ENCODE measurements around the gene LMO1. TPM values are rescaled to one million over a fixed set of nuclear protein-coding genes. Genes with fewer than 3 reads are reported as not detected.

The LMO1 gene
- total and polyA plus RNA-seq, 10 donors = 0.17 to 1.0 (median 0.57) TPM; not detected in 5

- DNase-seq = no peak
- H3K27ac ChIP-seq = no peak overlapping the region
- H3K4me3 ChIP-seq = no peak overlapping the region
- H3K27me3 ChIP-seq (replicated peaks in 1 of 7) = peaks cover 0 to 21% (median 0%) of the 10 kb centered on the region in 7 donors
- H3K36me3 ChIP-seq = no peaks in the 10 kb centered on the region
- 46 to 47% (median 47%) methylated on average over 2 of the region's 2 CpGs for WGBS, 5 donors
- intact Hi-C loops (cut with DNase I; ENCODE audit: low total_unique reads) = no loop called here
- H3K9me3 ChIP-seq = no peaks in the 10 kb centered on the region
- peaks cover 0 to 5% (median 0%) of the 10 kb centered on the region in 6 donors for H3K4me1 ChIP-seq
- TF ChIP-seq POLR2AphosphoS5 (IDR thresholded peaks at IDR 0.05) (no peak), CTCF (IDR thresholded peaks at IDR 0.05 in 8 of 11, conservative IDR thresholded peaks at IDR 0.05 in 3 of 11) (no peak), POLR2A (IDR thresholded peaks at IDR 0.05) (no peak)
Measured at GRCh38 chr11:8190431-8190830, 73.2 kb downstream of the LMO1 start.

- 86 to 98% (median 91%) methylated on average over 2 of the region's 2 CpGs for WGBS, 5 donors
- intact Hi-C loops (cut with DNase I; ENCODE audit: low total_unique reads) = no loop called here
Measured at GRCh38 chr11:8186429-8186828, 77.2 kb downstream of the LMO1 start.

GRCh38 chr11:8183111-8183510 lies 80.6 kb downstream of the LMO1 start:
- Histone ChIP-seq H3K4me1 (no peaks in the 10 kb centered on the region), H3K36me3 (no peaks in the 10 kb centered on the region), H3K27me3 (replicated peaks in 1 of 7) (peaks cover 0 to 11% (median 0%) of the 10 kb centered on the region in 7 donors), H3K9me3 (peaks cover 0 to 5% (median 0%) of the 10 kb centered on the region in 8 donors), H3K4me3 (no peak overlapping the region), H3K27ac (no peak overlapping the region)
- intact Hi-C loops (cut with DNase I; ENCODE audit: low total_unique reads) = no loop called here
- DNase-seq = no peak
- 71 to 81% (median 78%) methylated on average over 5 of the region's 5 CpGs for WGBS, 5 donors
- TF ChIP-seq POLR2AphosphoS5 (IDR thresholded peaks at IDR 0.05) = no peak
- TF ChIP-seq POLR2A (IDR thresholded peaks at IDR 0.05) = no peak
- TF ChIP-seq CTCF (IDR thresholded peaks at IDR 0.05 in 8 of 11, conservative IDR thresholded peaks at IDR 0.05 in 3 of 11) = no peak

More at GRCh38 chr11:8186429-8186828, 77.2 kb downstream of the LMO1 start:
- Histone ChIP-seq H3K27me3 (replicated peaks in 1 of 7) (peaks cover 0 to 11% (median 0%) of the 10 kb centered on the region in 7 donors), H3K4me3 (no peak overlapping the region), H3K9me3 (peaks cover 0 to 5% (median 0%) of the 10 kb centered on the region in 8 donors), H3K36me3 (no peaks in the 10 kb centered on the region), H3K4me1 (no peaks in the 10 kb centered on the region), H3K27ac (no peak overlapping the region)
- no peak for DNase-seq
- no peak for TF ChIP-seq POLR2AphosphoS5 (IDR thresholded peaks at IDR 0.05)
- no peak for TF ChIP-seq POLR2A (IDR thresholded peaks at IDR 0.05)
- TF ChIP-seq CTCF (IDR thresholded peaks at IDR 0.05 in 8 of 11, conservative IDR thresholded peaks at IDR 0.05 in 3 of 11) = no peak

GRCh38 chr11:8180469-8180868 lies 83.2 kb downstream of the LMO1 start:
- Histone ChIP-seq H3K9me3 (peaks cover 0 to 5% (median 0%) of the 10 kb centered on the region in 8 donors), H3K27me3 (replicated peaks in 1 of 7) (peaks cover 0 to 14% (median 0%) of the 10 kb centered on the region in 7 donors), H3K27ac (no peak overlapping the region), H3K36me3 (no peaks in the 10 kb centered on the region), H3K4me3 (no peak overlapping the region), H3K4me1 (no peaks in the 10 kb centered on the region)
- TF ChIP-seq POLR2A (IDR thresholded peaks at IDR 0.05) (no peak), CTCF (IDR thresholded peaks at IDR 0.05 in 8 of 11, conservative IDR thresholded peaks at IDR 0.05 in 3 of 11) (no peak), POLR2AphosphoS5 (IDR thresholded peaks at IDR 0.05) (no peak)
- intact Hi-C loops (cut with DNase I; ENCODE audit: low total_unique reads) = no loop called here
- WGBS, 5 donors = 37 to 57% (median 50%) methylated on average over 4 of the region's 4 CpGs
- no peak for DNase-seq
